ENCODE measurements around the gene TRUB2.
"Not testable (repeated sequence)": the region's sequence is repeated elsewhere in the genome, so short reads cannot be mapped to it uniquely, and the experiment has no call there.

Gene TRUB2

GRCh38 chr9:128340691-128341434 is 18.6 kb upstream of the TRUB2 start:
- DNase-seq = no peak

- DNase-seq = peak in 1 of 2 experiments; percentile 59
Measured at GRCh38 chr9:128339761-128340690, 17.8 kb upstream of the TRUB2 start, which contains the start of gene SLC27A4. TSS of gene SLC27A4 (plus strand) at chr9:128340527. CDS start at chr9:128343133, 2,606 bp downstream.

DNA sequence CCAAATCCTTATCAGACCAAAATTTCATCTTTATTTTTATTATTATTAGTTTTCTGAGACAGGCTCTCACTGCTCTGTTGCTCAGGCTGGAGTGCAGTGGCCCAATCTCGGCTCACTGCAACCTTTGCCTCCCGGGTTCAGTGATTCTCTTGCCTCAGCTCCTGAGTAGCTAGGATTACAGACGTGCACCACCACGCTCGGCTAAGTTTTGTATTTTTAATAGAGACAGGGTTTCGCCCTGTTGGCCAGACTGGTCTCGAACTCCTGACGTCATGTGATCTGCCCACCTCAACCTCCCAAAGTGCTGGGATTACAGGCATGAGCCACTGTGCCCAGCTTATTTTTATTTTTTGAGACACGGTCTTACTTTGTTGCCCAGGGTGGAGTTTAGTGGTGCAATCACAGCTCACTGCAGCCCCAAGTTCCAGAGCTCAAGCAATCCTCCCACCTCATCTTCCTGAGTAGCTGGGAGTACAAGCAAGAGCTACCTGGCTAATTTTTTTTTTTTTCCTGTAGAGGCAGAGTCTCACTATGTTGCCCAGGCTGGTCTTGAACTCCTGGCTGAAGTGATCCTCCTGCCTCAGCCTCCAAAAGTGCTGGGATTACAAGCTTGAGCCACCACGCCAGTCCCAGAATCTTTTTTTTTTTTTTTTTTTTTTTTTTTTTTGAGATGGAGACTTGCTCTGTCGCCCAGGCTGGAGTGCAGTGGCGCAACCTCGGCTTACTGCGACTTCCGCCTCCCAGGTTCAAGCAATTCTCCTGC is 16.8 kb upstream of the TRUB2 start:
- not testable (repeated sequence) for DNase-seq

- DNase-seq = no peak
Measured at GRCh38 chr9:128337936-128338335, 15.7 kb upstream of the TRUB2 start.

DNA sequence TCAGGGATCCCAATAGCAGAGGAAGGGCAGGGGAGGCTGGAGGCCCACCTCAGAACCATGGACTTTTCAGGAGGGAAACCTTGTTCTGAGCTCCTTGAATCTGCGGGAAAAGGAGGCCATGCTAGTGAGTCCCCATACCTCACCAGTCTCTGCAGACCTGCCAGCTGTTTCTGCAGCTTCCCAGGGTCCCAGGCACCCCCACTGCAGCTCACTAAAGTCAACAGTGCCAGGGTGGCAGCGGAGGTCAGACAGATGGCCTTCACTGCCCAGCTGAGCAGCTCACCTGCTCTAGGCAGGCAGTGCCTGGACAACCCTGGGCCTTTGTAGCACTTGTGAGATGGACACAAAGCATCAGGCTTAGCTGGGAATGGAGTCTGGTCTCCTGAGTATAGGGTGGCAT is 13.7 kb upstream of the TRUB2 start:
- DNase-seq = no peak

DNA sequence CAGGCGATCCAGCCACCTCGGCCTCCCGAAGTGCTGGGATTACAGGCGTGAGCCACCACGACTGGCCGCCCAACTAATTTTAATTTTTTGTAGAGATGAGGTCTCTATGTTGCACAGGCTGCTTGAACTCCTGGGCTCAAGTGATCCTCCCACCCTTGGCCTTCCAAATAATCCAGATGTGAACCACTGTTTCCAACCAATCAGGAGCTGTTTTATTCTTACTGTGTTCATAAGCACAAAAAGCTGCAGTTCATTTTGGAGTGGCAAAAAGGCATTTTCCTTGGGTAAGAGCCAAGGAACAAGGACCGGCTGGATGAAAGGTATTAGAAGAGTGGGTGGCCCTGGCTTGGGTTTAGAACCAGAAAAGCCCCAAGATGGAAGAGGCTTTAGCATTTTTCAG is 12.9 kb upstream of the TRUB2 start:
- DNase-seq = no peak

DNA sequence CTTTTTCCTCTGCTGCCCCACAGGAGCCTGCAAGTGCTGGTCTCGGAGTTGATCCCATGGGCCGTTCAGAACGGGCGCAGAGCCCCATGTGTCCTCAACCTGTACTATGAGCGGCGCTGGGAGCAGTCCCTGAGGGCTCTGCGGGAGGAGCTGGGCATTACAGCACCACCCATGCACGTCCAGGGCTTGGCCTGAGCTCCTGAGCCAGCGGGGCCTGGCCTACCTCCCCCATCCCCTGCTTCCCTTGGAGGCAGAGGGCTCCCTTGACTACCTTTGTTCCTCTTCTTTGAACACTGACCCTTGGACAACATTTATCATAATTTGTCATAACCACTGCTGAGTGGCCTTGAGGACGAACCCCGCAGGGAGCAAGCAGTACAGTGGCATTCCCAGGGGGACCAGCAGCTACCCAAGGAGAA is 11.2 kb upstream of the TRUB2 start:
- DNase-seq = no peak

- DNase-seq = no peak
Measured at GRCh38 chr9:128325629-128326028, 3.4 kb upstream of the TRUB2 start.

- no peak for DNase-seq
Measured at GRCh38 chr9:128324401-128324800, 2.2 kb upstream of the TRUB2 start.

- no peak for DNase-seq
Measured at GRCh38 chr9:128323791-128324190, 1.5 kb upstream of the TRUB2 start.

GRCh38 chr9:128323212-128323730 is 1.0 kb upstream of the TRUB2 start:
- DNase-seq = no peak

- no peak for DNase-seq
Measured at GRCh38 chr9:128321879-128322403, 306 bp downstream of the TRUB2 start.

DNA sequence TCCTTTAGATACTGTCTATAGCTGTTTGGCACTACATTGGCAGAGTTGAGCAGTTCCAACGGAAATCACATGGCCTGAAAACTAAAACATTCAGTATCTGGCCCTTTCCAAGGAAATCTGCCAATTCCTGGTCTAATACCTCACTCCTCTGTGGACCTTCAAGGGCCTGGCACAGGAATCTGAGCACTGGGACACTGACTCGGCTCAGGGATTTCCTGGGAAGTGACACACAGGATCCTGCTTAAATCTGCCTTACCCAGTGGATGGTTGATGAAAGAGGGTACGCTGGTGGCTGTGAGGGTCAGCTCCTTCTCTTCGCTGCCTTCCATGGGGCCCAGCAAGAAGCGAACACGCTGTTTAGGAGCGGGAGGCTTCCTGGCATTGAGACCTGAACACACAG is 904 bp downstream of the TRUB2 start:
- DNase-seq = no peak

- DNase-seq = no peak
Measured at GRCh38 chr9:128317629-128318028, 4.6 kb downstream of the TRUB2 start.

GRCh38 chr9:128316421-128316820 is 5.8 kb downstream of the TRUB2 start:
- DNase-seq = no peak

GRCh38 chr9:128314697-128315096 is 7.5 kb downstream of the TRUB2 start:
- DNase-seq = no peak

DNA sequence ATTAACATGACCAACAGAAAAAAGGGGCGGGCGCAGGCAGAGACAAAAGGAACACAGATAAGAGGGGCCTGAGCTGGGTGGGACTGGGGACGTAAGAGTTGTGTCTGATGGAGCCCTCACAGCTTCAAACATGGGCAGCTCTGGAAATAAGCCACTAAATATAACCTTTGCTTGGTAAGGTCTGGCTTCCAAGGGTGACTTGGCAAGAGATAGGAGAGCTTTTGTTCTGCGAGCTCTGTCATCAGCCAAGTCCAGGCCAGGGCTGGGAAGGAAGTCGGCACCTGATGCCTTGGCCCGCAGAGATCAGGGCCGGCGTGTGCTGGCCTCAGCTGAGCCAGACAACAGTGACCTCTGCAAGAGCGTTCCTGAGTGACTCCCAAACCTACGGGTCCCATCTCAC is 11.8 kb downstream of the TRUB2 start:
- no peak for DNase-seq

- DNase-seq = no peak
Measured at GRCh38 chr9:128309551-128309950, 12.7 kb downstream of the TRUB2 start.

DNA sequence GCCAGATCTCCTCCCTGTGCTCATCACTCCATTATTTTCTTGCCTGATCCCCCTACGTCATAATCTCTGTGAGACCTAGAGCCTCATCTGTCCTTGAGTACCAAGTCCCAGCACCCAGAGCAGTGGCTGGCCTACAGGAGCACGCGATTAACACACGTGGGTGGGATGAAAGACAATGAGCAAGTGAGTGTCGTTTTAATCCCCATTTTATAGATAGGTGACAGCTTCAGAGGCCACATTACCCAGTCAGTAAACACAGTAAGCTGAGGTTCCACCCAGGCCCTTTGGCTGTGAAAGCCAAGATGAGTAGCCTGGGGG is 17.3 kb downstream of the TRUB2 start:
- no peak for DNase-seq

GRCh38 chr9:128304136-128304970 is 17.9 kb downstream of the TRUB2 start:
- DNase-seq = no peak

DNA sequence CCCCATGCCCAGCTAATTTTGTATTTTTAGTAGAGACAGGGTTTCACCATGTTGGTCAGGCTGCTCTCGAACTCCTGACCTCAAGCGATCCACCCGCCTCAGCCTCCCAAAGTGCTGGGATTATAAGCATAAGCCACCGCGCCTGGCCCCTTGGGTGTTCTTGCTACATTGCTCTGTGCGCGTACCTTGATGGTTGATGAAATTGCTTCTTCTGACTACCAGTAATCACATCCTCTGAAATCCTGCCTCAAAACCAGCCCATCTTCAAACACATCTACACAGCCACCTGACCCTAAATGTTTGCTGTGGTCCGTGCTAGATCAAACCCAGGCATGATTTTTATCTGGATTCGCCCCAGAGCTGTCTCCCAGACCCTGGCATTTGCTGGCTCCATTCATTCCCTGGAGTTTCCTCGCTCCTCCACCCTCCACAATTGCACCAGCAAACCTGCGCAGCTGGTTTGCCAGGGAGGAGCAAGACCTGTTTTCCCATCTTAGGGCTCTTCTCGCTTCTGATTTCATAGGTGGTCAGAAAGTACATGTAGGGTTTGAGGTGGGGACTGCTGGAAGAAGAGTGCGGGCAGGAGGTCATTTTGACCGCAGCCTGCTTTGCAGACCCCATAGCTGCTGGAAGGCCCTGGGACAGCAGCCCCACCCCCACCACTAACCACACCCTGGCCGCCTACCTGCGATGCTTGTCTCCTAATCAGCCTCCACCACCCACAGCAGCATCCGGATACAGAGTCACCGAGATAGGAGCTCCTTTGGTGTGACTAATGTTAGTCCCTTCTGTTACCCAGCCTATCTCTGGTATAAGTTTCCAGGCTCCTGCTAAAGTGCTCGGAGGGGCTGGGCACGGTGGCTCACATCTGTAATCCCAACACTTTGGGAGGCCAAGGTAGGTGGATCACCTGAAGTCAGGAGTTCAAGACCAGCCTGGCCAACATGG is 23.4 kb downstream of the TRUB2 start:
- no peak for DNase-seq

Measured in NCI-H446 (cell line).